ENCODE results near the gene OR56B1.

The OR56B1 gene

GRCh38 chr11:5746614-5747013, 10.4 kb downstream of the OR56B1 start:
- H3K27ac ChIP-seq (replicated peaks) = no peak overlapping the region
- no peaks in the 10 kb centered on the region for H3K27me3 ChIP-seq (ENCODE audit: insufficient read depth, poor library complexity, severe bottlenecking)
- TF ChIP-seq, protein P1, sequence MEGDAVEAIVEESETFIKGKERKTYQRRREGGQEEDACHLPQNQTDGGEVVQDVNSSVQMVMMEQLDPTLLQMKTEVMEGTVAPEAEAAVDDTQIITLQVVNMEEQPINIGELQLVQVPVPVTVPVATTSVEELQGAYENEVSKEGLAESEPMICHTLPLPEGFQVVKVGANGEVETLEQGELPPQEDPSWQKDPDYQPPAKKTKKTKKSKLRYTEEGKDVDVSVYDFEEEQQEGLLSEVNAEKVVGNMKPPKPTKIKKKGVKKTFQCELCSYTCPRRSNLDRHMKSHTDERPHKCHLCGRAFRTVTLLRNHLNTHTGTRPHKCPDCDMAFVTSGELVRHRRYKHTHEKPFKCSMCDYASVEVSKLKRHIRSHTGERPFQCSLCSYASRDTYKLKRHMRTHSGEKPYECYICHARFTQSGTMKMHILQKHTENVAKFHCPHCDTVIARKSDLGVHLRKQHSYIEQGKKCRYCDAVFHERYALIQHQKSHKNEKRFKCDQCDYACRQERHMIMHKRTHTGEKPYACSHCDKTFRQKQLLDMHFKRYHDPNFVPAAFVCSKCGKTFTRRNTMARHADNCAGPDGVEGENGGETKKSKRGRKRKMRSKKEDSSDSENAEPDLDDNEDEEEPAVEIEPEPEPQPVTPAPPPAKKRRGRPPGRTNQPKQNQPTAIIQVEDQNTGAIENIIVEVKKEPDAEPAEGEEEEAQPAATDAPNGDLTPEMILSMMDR (IDR thresholded peaks at IDR 0.05; ENCODE audit: insufficient read depth, low read length) = no peak
- TF ChIP-seq SPI1 (IDR thresholded peaks at IDR 0.05; ENCODE audit: borderline replicate concordance, low read depth) = no peak
- TF ChIP-seq POLR2AphosphoS5 (IDR thresholded peaks at IDR 0.05; ENCODE audit: low read depth) = no peak
- no peak overlapping the region for H3K4me3 ChIP-seq (replicated peaks; ENCODE audit: insufficient read depth, low read length)
- DNase-seq (ENCODE audit: low read depth in 1 of 2, low spot score in 1 of 2) = no peak

GRCh38 chr11:5749836-5750235, 13.6 kb downstream of the OR56B1 start:
- H3K4me3 ChIP-seq (replicated peaks; ENCODE audit: insufficient read depth, low read length) = no peak overlapping the region
- no peaks in the 10 kb centered on the region for H3K27me3 ChIP-seq (ENCODE audit: insufficient read depth, poor library complexity, severe bottlenecking)
- TF ChIP-seq, protein P1 (IDR thresholded peaks at IDR 0.05; ENCODE audit: insufficient read depth, low read length) = no peak
- TF ChIP-seq SPI1 (IDR thresholded peaks at IDR 0.05; ENCODE audit: borderline replicate concordance, low read depth) = no peak
- TF ChIP-seq GABPA (IDR thresholded peaks at IDR 0.05; ENCODE audit: low read depth) = no peak
- no peak for TF ChIP-seq POLR2AphosphoS5 (IDR thresholded peaks at IDR 0.05; ENCODE audit: low read depth)
- no peak for DNase-seq (ENCODE audit: low read depth in 1 of 2, low spot score in 1 of 2)
- no peak overlapping the region for H3K27ac ChIP-seq (replicated peaks)

GRCh38 chr11:5753943-5754342, 17.7 kb downstream of the OR56B1 start, which contains the start of gene OR52N4:
TSS of gene OR52N4 (plus strand) at chr11:5754243. CDS start at chr11:5754741, 498 bp downstream.
- no peak for DNase-seq (ENCODE audit: low read depth in 1 of 2, low spot score in 1 of 2)
- H3K27ac ChIP-seq (replicated peaks) = no peak within 1 kb of the TSS
- TF ChIP-seq POLR2AphosphoS5 (IDR thresholded peaks at IDR 0.05; ENCODE audit: low read depth) = no peak
- TF ChIP-seq GABPA (IDR thresholded peaks at IDR 0.05; ENCODE audit: low read depth) = no peak
- TF ChIP-seq, protein P1 (IDR thresholded peaks at IDR 0.05; ENCODE audit: insufficient read depth, low read length) = no peak
- TF ChIP-seq, protein P2, sequence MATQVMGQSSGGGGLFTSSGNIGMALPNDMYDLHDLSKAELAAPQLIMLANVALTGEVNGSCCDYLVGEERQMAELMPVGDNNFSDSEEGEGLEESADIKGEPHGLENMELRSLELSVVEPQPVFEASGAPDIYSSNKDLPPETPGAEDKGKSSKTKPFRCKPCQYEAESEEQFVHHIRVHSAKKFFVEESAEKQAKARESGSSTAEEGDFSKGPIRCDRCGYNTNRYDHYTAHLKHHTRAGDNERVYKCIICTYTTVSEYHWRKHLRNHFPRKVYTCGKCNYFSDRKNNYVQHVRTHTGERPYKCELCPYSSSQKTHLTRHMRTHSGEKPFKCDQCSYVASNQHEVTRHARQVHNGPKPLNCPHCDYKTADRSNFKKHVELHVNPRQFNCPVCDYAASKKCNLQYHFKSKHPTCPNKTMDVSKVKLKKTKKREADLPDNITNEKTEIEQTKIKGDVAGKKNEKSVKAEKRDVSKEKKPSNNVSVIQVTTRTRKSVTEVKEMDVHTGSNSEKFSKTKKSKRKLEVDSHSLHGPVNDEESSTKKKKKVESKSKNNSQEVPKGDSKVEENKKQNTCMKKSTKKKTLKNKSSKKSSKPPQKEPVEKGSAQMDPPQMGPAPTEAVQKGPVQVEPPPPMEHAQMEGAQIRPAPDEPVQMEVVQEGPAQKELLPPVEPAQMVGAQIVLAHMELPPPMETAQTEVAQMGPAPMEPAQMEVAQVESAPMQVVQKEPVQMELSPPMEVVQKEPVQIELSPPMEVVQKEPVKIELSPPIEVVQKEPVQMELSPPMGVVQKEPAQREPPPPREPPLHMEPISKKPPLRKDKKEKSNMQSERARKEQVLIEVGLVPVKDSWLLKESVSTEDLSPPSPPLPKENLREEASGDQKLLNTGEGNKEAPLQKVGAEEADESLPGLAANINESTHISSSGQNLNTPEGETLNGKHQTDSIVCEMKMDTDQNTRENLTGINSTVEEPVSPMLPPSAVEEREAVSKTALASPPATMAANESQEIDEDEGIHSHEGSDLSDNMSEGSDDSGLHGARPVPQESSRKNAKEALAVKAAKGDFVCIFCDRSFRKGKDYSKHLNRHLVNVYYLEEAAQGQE (IDR thresholded peaks at IDR 0.05; ENCODE audit: insufficient replicate concordance, low read depth) = no peak
- no peak for TF ChIP-seq SPI1 (IDR thresholded peaks at IDR 0.05; ENCODE audit: borderline replicate concordance, low read depth)
- peaks cover 3% of the 10 kb centered on the region for H3K27me3 ChIP-seq (ENCODE audit: insufficient read depth, poor library complexity, severe bottlenecking)
- no peak within 1 kb of the TSS for H3K4me3 ChIP-seq (replicated peaks; ENCODE audit: insufficient read depth, low read length)

GRCh38 chr11:5767056-5767455, 30.8 kb downstream of the OR56B1 start:
- Histone ChIP-seq H3K27ac (replicated peaks) (no peak overlapping the region), H3K4me3 (replicated peaks; ENCODE audit: insufficient read depth, low read length) (no peak overlapping the region), H3K27me3 (ENCODE audit: insufficient read depth, poor library complexity, severe bottlenecking) (no peaks in the 10 kb centered on the region)
- DNase-seq (ENCODE audit: low read depth in 1 of 2, low spot score in 1 of 2) = no peak
- no peak for TF ChIP-seq POLR2AphosphoS5 (IDR thresholded peaks at IDR 0.05; ENCODE audit: low read depth)
- TF ChIP-seq GABPA (IDR thresholded peaks at IDR 0.05; ENCODE audit: low read depth) = no peak
- TF ChIP-seq, protein P2 (IDR thresholded peaks at IDR 0.05; ENCODE audit: insufficient replicate concordance, low read depth) = no peak
- TF ChIP-seq, protein P1 (IDR thresholded peaks at IDR 0.05; ENCODE audit: insufficient read depth, low read length) = no peak
- no peak for TF ChIP-seq SPI1 (IDR thresholded peaks at IDR 0.05; ENCODE audit: borderline replicate concordance, low read depth)

All from HL-60 (cell line).